ENCODE data around the gene FOXJ1.

GRCh38 chr17:76115138-76115754, 25.8 kb downstream of the FOXJ1 start:
- TF ChIP-seq CTCF (IDR thresholded peaks at IDR 0.05; ENCODE audit: low read depth, low read length, missing input control) (no peak), YY1 (IDR thresholded peaks at IDR 0.05) (no peak), REST (IDR thresholded peaks at IDR 0.05) (no peak), RAD21 (IDR thresholded peaks at IDR 0.05) (no peak), ATF3 (IDR thresholded peaks at IDR 0.05) (no peak), MAX (IDR thresholded peaks at IDR 0.05) (no peak), EGR1 (IDR thresholded peaks at IDR 0.05; ENCODE audit: low read depth in 2 of 2) (no peak), TAF1 (conservative IDR thresholded peaks at IDR 0.05) (no peak), JUND (IDR thresholded peaks at IDR 0.05) (no peak), SP1 (IDR thresholded peaks at IDR 0.05) (no peak), RXRA (IDR thresholded peaks at IDR 0.05) (no peak), ZBTB33 (IDR thresholded peaks at IDR 0.05) (no peak)
